GM21515 (cell line): ENCODE data around the gene NFIA.

Source experiments
- ATAC-seq: cut with Tn5 transposase; IDR thresholded peaks from one replicate; pipeline ENCODE4 v1.9.1; 2021; ENCODE audit not compliant: unreplicated experiment

The NFIA gene

DNA sequence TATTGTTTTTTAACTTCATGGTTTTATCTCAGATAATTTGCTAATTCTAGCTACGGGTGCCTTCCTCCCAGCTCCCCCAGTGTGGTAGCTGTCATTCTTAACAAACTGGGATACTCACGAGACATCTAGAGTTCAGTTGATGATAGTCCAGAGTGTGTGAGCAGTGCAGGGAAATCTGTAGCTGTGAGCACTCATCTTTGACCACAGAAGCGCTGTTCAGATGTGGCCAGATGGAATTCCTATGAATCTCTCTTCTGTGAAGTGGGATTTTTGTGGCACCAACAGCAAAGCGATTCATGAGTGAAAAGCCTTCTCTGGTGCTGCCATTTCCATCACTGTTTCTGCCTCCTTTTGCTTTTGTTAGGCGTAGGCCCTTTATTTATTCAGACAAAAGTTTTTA, 125.1 kb downstream of the NFIA start:
- ATAC-seq, result no peak

DNA sequence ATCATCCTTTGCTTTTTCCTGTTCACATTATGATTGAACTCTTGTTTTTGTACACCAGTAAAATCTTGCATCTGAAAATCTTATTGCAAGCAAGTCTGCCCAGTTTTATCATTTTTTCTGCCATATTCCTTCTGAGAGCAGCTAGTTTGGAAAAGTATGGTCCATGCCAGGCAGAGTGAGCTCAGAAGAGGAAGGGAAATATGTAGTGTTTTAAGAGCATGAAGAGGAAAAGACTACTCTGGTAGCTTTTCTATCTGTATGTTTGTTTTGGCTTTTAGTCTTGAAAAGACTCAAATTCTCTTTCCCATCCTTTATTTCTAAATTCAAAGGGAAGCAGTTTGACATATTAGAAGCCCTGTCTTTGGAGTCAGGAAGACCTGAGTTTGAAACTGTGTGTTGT, 125.8 kb downstream of the NFIA start:
- no peak for ATAC-seq

DNA sequence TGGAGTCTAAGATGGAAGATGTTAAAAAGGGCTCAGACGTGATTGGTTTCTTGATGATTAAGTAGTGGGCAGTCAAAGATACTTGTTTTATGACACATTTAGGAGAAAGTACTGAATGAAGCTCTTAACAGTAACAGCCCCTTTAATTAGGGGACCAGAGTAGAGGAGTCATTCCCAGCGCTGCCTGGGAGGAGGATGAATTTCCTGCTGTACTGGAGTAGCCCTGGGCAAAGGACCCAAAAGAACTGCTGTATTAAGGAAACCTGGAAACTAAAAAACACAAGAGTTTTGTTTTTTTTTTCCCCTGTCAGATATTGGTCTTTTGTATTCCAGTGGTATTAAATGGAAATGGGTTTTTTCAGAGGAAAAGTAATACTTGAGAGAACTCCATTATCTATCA, 126.5 kb downstream of the NFIA start:
- ATAC-seq, result no peak

- no peak for ATAC-seq
Observed at GRCh38 chr1:61210435-61211154, 128.2 kb downstream of the NFIA start.

DNA sequence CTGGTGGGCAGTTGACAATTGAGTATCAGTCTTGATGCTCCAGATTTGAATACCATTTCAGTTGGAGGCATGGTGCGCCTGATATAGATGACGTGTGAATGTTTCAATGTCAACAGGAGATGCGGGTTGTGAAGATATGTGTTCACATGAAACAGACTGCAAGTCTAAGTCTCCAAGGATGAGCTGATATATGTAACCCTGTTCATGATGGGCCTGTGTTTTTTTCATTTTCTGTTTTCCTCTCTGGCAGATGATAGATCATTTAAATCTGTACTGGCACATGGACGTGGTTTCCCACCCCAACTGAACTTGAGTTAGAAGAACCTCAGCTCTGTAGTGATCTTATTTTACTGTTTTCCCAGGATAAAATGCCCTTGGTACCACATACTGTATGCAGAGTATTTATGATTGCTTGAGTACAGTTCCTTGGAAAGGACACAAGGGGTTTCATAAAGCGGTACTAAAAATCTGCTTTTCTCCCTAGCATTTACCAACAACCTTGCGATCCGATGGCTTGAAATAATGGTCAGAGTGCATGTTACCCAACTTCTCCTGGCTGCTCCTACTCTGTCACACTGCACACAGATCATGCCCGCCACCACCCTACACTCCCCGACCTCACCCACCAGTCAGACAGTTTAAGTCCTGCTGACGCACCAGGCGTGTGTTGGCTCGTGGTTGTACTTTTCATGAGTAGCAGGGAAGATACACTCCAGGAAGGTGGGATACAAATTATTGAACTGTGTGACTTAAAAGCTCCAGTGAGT, 131.1 kb downstream of the NFIA start:
- no peak for ATAC-seq

- ATAC-seq, result no peak
Observed at GRCh38 chr1:61215119-61215518, 132.8 kb downstream of the NFIA start.

DNA sequence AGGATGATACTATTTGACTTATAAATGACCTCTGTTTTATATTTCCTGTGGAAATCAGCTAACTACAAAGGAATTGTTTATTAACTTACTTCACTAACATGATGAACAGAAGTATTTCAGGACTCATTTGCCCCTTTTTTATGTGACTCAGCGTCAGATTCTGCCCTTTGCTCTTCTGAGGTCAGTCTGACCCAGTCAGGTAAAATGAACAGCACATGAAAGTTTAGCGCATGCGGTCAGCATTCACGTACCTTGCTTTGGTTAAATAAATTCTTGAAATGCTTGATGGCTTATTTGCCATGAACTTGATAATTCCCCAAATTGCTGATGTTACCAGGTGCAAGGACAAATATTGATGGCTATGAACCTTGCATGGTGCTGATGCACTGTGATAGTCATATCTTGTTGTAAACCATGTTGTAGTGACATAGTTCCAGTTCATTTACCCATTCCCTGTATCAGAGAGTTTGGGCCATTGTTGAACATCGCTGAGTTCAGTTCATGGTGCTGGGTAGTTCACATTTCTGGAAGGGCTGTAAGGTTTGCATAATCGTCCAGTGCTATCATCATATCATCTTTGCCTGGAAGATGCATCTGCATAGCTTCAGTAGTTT, 133.4 kb downstream of the NFIA start:
- no peak for ATAC-seq

GRCh38 chr1:61220536-61220935, 138.2 kb downstream of the NFIA start:
- no peak for ATAC-seq

- no peak for ATAC-seq
Observed at GRCh38 chr1:61221642-61222041, 139.3 kb downstream of the NFIA start.

- ATAC-seq, result no peak
Observed at GRCh38 chr1:61222240-61222639, 139.9 kb downstream of the NFIA start.

DNA sequence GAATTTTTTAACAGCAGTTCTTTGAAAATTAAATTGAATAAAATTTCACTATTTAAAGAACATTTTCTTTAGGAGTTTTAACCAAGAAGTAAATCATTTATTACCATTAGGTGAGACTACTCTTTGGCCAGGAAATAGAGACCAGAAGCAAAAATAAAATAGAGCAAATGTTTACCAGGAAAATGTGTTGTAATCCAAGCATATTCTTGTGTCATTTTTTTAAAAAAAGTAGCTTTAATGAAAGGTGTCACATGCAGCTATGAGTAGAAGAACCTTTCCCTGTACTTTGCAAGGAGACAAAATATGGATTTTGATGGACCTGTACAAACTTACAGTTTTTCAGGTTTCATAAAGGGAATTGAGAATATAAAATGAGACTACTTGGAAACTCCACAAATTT, 140.8 kb downstream of the NFIA start:
- ATAC-seq, result no peak

- ATAC-seq, result no peak
Observed at GRCh38 chr1:61224609-61225008, 142.2 kb downstream of the NFIA start.

DNA sequence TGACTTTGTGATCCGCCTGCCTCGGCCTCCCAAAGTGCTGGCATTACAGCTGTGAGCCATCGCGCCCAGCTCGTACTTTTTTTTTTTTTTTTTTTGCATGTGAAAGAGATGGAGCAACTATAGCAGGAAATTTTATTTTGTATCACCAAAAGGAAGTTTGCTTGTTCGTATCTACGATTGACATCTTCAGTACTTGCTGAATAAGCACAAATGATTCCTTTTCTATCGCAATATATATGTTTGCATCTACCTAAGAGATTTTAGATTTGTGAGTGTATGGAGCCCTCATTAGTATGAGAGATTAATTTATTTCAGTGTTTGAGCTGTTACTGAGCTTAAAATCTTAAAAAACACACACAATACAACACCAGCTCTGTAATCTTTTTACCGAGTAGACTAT, 143.1 kb downstream of the NFIA start:
- ATAC-seq, result no peak

DNA sequence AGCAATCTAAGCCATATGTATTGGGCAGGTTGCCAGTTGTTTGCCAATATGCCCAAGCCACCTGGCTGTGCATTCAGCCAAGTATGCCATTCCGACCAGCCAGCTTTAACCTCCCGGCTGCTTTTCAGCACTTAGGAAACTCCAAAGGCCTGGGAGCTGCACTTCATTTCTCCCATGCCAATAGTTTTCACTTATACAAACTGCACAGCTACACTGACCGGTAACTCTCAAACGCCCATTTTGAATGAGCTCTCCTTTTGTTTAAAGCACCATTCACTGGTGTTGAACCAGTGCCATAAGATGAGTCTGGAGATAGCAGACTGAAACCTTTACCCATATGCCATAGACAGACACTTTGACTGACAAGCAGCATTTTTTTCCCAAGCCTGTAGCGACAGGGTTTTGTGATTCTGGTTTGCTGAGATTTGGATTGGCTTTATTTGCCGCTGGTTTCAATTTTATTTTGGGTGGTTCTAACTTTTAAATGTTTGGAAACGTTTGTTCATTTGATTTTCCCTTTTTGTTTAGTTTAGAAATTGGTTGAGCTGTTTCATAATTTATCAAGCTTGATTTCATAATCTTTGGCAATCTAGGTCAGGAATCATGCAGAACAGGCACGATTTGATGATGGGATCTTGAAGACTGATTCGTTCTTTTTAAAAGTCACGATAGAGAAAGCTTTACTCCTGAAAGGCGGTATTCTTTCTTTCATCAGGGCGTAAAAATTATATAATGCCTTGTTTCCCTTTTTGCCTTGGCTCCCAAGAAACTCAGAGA, 144.6 kb downstream of the NFIA start:
- no peak for ATAC-seq

- ATAC-seq, result no peak
Observed at GRCh38 chr1:61227857-61228550, 145.6 kb downstream of the NFIA start.

DNA sequence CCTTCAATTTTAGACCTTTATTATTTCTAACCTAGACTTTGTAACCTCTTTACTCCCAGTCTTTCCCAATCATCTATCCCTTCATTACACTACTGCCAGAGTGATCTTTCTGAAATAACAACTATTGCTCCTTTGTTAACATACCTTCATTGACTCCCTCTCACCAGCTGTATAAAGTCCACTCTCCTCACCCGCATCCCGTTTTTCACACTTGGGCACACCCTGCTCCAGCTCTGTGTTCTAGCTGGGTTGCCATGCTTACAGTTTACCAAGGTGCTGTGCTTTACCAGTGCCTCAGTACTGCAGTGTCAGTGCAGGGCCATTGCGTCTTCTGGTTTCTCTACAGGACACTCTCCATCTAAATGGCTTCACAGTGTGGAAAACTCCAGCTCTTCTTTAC, 148.2 kb downstream of the NFIA start:
- ATAC-seq, result no peak

DNA sequence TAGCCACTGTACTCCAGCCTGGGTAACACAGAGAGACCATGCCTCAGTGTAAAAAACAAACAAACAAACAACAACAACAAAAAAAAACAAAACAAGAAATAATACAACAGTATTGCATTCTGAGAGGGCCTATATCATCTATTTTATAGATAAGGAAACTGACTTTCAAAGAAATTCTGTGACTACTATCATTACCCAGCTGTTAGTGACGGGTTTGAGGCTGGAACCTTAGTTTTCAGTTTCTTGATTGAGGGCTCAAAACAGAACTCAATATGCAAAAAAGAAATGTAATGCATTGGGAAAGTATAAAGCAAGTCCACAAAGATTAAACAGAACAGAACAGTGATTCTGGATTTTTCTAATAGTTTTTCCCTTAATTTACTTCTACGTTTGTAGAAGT, 149.4 kb downstream of the NFIA start:
- ATAC-seq, result no peak

DNA sequence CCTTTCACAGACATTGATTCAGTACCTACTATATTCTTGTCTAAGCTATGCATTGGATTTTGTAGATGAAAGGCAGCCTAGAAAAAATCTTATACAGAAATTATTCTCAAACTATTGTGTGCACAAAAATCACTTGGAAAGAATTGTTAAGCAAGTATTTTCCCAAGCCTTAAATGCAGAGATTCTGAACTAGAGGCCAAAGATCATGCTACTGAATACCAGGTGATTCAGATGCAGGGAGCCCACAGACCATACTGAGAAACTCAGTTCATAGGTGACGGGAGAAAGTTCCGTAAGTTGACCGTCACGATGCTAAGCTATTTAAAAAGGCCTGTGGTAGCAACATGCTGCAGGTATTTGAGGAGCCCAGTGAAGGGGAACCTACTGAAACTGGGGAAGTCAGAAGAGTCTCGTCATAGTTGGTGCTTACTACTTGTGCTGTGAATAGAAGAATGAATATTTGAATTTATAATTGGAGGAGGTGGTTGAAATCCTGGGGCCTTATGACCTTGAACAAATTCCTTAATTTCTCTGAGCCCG, 150.8 kb downstream of the NFIA start:
- no peak for ATAC-seq

GRCh38 chr1:61234587-61234919, 152.2 kb downstream of the NFIA start:
- no peak for ATAC-seq

DNA sequence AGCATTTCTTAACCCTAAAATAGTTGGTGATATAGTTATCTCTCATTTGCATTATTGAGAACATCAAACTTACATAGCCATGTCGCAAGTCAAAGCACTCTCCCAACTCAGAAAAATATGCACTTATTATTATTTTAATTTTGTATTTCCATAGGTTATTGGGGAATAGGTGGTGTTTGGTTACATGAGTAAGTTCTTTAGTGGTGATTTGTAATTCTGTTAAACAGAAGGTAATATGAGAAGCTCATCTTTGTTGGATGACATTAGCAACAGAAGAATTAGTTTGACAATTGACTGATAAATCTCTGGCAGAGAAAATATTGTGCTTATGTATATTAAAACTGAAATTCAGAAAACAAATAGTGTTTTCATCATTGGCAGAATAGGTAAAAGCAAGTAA, 154.8 kb downstream of the NFIA start:
- ATAC-seq, result no peak
